ENCODE measurements around the gene HIGD1B.

GRCh38 chr17:44807093-44807816, 40.4 kb upstream of the HIGD1B start:
- no peak for TF ChIP-seq CTCF (IDR thresholded peaks at IDR 0.05; ENCODE audit: low read length)
- no peak for TF ChIP-seq EZH2 (IDR thresholded peaks at IDR 0.05; ENCODE audit: borderline replicate concordance, low read length)

Data from OCI-LY1 (cell line).